Liver (tissue), 9 donors: Measurements from ENCODE around the gene IRX6. TPM values are rescaled to one million over a fixed set of nuclear protein-coding genes. Genes with fewer than 3 reads are reported as not detected.

Experiments
- DNase-seq: peaks from one replicate; pipeline ENCODE4 v3.0.0-alpha.2; 2017; ENCODE audit warnings: low spot score
- H3K27ac ChIP-seq, 2 donors: one replicate each; pipeline ENCODE4 v1.7.0; 2013; ENCODE audit warnings: inconsistent platforms in 2 of 2, low read length in 2 of 2, control low read depth in 1 of 2, low read depth in 1 of 2, mild to moderate bottlenecking in 1 of 2
- H3K27me3 ChIP-seq, 4 donors: one replicate each; pipeline versions ENCODE4 v1.6.1 to v1.7.0; 2013; ENCODE audit warnings: low read length in 3 of 4, inconsistent platforms in 1 of 4, mild to moderate bottlenecking in 1 of 4, moderate library complexity in 1 of 4; ENCODE audit not compliant: control insufficient read depth in 4 of 4, insufficient read depth in 4 of 4
- H3K36me3 ChIP-seq, 4 donors: one replicate each; pipeline versions ENCODE4 v1.6.1 to v1.7.0; 2013; ENCODE audit warnings: low read length in 3 of 4, mild to moderate bottlenecking in 3 of 4, low read depth in 1 of 4, moderate library complexity in 1 of 4; ENCODE audit not compliant: control insufficient read depth in 4 of 4, insufficient read depth in 3 of 4
- H3K4me1 ChIP-seq, 4 donors: one replicate each; pipeline versions ENCODE4 v1.6.1 to v1.7.0; 2013; ENCODE audit warnings: low read length in 3 of 4, mild to moderate bottlenecking in 3 of 4, moderate library complexity in 1 of 4; ENCODE audit not compliant: control insufficient read depth in 4 of 4, insufficient read depth in 4 of 4
- H3K4me3 ChIP-seq, 3 donors: one replicate each; pipeline versions ENCODE4 v1.6.1 to v1.7.0; 2013; ENCODE audit warnings: low read length in 3 of 3, control low read depth in 1 of 3, low read depth in 1 of 3, mild to moderate bottlenecking in 1 of 3
- H3K9ac ChIP-seq, 2 donors: one replicate each; pipeline ENCODE4 v1.7.0; 2013; ENCODE audit warnings: low read length in 2 of 2, mild to moderate bottlenecking in 2 of 2, moderate library complexity in 2 of 2, control low read depth in 1 of 2, low read depth in 1 of 2
- H3K9me3 ChIP-seq, 4 donors: one replicate each; pipeline versions ENCODE4 v1.6.1 to v1.7.0; 2013; ENCODE audit warnings: low read length in 3 of 4; ENCODE audit not compliant: control insufficient read depth in 4 of 4
- CTCF ChIP-seq: fragments of 150-350 bp; IDR thresholded peaks from 2 replicates; pipeline ENCODE4 v1.5.1; 2017; ENCODE audit warnings: improper control_type of control experiment, low read depth, low read length; ENCODE audit not compliant: missing input control
- EGR1 ChIP-seq, 2 donors: IDR thresholded peaks; 2 replicates each; pipeline ENCODE4 v1.6.1; 2016 to 2018; ENCODE audit warnings: antibody characterized with exemption in 2 of 2, low read depth in 2 of 2
- FOXA1 ChIP-seq: IDR thresholded peaks from 2 replicates; pipeline ENCODE4 v1.6.1; 2016; ENCODE audit warnings: antibody characterized with exemption
- FOXA2 ChIP-seq: IDR thresholded peaks from 2 replicates; pipeline ENCODE4 v1.6.1; 2016; ENCODE audit warnings: antibody characterized with exemption
- GABPA ChIP-seq, 2 donors: IDR thresholded peaks in 1 of 2; conservative IDR thresholded peaks in 1 of 2; 2 replicates each; pipeline ENCODE4 v1.6.1; 2016; ENCODE audit warnings: antibody characterized with exemption in 2 of 2, mild to moderate bottlenecking in 1 of 2, moderate library complexity in 1 of 2
- HNF4A ChIP-seq, 2 donors: conservative IDR thresholded peaks; 2 replicates each; pipeline ENCODE4 v1.6.1; 2016; ENCODE audit warnings: antibody characterized with exemption in 2 of 2, mild to moderate bottlenecking in 2 of 2
- HNF4G ChIP-seq: IDR thresholded peaks from 2 replicates; pipeline ENCODE4 v1.6.1; 2016; ENCODE audit warnings: antibody characterized with exemption
- JUND ChIP-seq, 2 donors: IDR thresholded peaks; 2 replicates each; pipeline ENCODE4 v1.6.1; 2016; ENCODE audit warnings: antibody characterized with exemption in 2 of 2
- NR2F2 ChIP-seq: IDR thresholded peaks from 2 replicates; pipeline ENCODE4 v1.6.1; 2016; ENCODE audit warnings: antibody characterized with exemption
- RAD21 ChIP-seq, 2 donors: IDR thresholded peaks; 2 replicates each; pipeline ENCODE4 v1.6.1; 2016; ENCODE audit warnings: antibody characterized with exemption in 2 of 2, mild to moderate bottlenecking in 2 of 2
- RXRA ChIP-seq, 2 donors: IDR thresholded peaks; 2 replicates each; pipeline ENCODE4 v1.6.1; 2017 to 2018; ENCODE audit warnings: antibody characterized with exemption in 2 of 2, mild to moderate bottlenecking in 1 of 2
- SP1 ChIP-seq: IDR thresholded peaks from 2 replicates; pipeline ENCODE4 v1.6.1; 2018; ENCODE audit warnings: antibody characterized with exemption, mild to moderate bottlenecking
- TAF1 ChIP-seq: conservative IDR thresholded peaks from 2 replicates; pipeline ENCODE4 v1.6.1; 2016; ENCODE audit warnings: antibody characterized with exemption, mild to moderate bottlenecking
- YY1 ChIP-seq: IDR thresholded peaks from 2 replicates; pipeline ENCODE4 v1.6.1; 2016; ENCODE audit warnings: antibody characterized with exemption, mild to moderate bottlenecking
- WGBS: extraction: QIAGEN DNeasy Blood & Tissue Kit; methylation state at CpG from one replicate; pipeline ENCODE4 v1.1.7; 2013; 5-methylcytosine and 5-hydroxymethylcytosine counted together
- polyA plus RNA-seq, 2 donors: library from polyadenylated mRNA; stranded (reverse) in 1 of 2; unstranded in 1 of 2; fragments of 200-250 nt in 1 of 2; fragments of >200 nt in 1 of 2; fragmentation: Nextera tagmentation in 1 of 2; extraction: Ambion mirVana in 1 of 2; gene quantifications; one replicate each; pipeline versions ENCODE4 v1.2.1 to v1.2.3, GENCODE V29; 2013 to 2015
- total RNA-seq, 2 donors: library from RNA; depleted of rRNA; stranded (reverse); fragments of >200 nt; gene quantifications; one replicate each; pipeline ENCODE4 v1.2.3, GENCODE V29; 2014
- TF ChIP-seq, protein P1 (sequence below): IDR thresholded peaks from 2 replicates; pipeline ENCODE4 v1.6.1; 2016; ENCODE audit warnings: antibody characterized with exemption
- TF ChIP-seq, protein P2 (sequence below): IDR thresholded peaks from 2 replicates; pipeline ENCODE4 v1.6.1; 2016; ENCODE audit warnings: antibody characterized with exemption, mild to moderate bottlenecking
- TF ChIP-seq, protein P3 (sequence below): IDR thresholded peaks from 2 replicates; pipeline ENCODE4 v1.6.1; 2016; ENCODE audit warnings: antibody characterized with exemption
- TF ChIP-seq, protein P4 (sequence below): IDR thresholded peaks from 2 replicates; pipeline ENCODE4 v1.6.1; 2016; ENCODE audit warnings: antibody characterized with exemption
- donor health status: healthy.
- donor health status: healthy.
- donor health status: healthy.
- donor health status: healthy.
- donor health status: healthy.

The IRX6 gene
- total and polyA plus RNA-seq, 4 donors, result not detected

DNA sequence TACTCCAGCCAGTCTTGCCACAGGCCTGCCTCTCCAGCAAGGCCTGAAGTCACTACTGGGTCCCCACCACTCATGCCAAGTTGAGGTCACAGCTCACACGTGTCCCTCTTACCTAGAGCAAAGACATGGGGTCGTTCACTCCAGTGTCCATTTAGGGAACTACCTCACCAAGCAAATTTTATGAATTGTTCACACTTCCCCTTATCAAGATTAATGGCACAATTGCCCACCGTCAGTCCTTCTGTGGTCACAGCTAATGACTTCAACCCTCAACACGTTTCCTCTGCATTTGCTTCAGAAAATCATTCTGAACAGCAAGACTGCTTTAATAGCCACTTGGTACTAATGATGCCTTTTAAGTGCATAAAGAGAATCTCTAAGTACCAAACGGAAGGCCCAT, 14.6 kb downstream of the IRX6 start (continued):
- TF ChIP-seq CTCF, result no peak
- TF ChIP-seq NR2F2, result no peak
- TF ChIP-seq FOXA2, result no peak
- TF ChIP-seq HNF4G, result no peak
- TF ChIP-seq YY1, result no peak
- TF ChIP-seq, protein P1, sequence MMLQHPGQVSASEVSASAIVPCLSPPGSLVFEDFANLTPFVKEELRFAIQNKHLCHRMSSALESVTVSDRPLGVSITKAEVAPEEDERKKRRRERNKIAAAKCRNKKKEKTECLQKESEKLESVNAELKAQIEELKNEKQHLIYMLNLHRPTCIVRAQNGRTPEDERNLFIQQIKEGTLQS, result no peak
- no peak for TF ChIP-seq HNF4A (conservative IDR thresholded peaks at IDR 0.05)
- TF ChIP-seq SP1, result no peak
- TF ChIP-seq EGR1 (IDR thresholded peaks at IDR 0.05; ENCODE audit: low read depth in 2 of 2), result no peak
- TF ChIP-seq JUND (IDR thresholded peaks at IDR 0.05), result no peak
- TF ChIP-seq RAD21 (IDR thresholded peaks at IDR 0.05), result no peak

GRCh38 chr16:55340445-55340844, 16.4 kb downstream of the IRX6 start:
- Histone ChIP-seq H3K27ac (no peak overlapping the region), H3K4me3 (no peak overlapping the region), H3K36me3 (no peaks in the 10 kb centered on the region), H3K27me3 (peaks cover 0 to 3% (median 2%) of the 10 kb centered on the region in 4 donors), H3K9me3 (no peaks in the 10 kb centered on the region), H3K4me1 (no peaks in the 10 kb centered on the region), H3K9ac (no peak overlapping the region)
- 68% methylated on average over 1 of the region's 1 CpG for WGBS
- no peak for DNase-seq
- TF ChIP-seq JUND (IDR thresholded peaks at IDR 0.05) (no peak), TAF1 (no peak), HNF4G (no peak), HNF4A (conservative IDR thresholded peaks at IDR 0.05) (no peak), NR2F2 (no peak), SP1 (no peak), FOXA2 (no peak), YY1 (no peak), RXRA (IDR thresholded peaks at IDR 0.05) (no peak), RAD21 (IDR thresholded peaks at IDR 0.05) (no peak), EGR1 (IDR thresholded peaks at IDR 0.05; ENCODE audit: low read depth in 2 of 2) (no peak), FOXA1 (no peak), CTCF (no peak), GABPA (IDR thresholded peaks at IDR 0.05 in 1 of 2, conservative IDR thresholded peaks at IDR 0.05 in 1 of 2) (no peak)
- TF ChIP-seq, protein P1, result no peak
- TF ChIP-seq, protein P2, sequence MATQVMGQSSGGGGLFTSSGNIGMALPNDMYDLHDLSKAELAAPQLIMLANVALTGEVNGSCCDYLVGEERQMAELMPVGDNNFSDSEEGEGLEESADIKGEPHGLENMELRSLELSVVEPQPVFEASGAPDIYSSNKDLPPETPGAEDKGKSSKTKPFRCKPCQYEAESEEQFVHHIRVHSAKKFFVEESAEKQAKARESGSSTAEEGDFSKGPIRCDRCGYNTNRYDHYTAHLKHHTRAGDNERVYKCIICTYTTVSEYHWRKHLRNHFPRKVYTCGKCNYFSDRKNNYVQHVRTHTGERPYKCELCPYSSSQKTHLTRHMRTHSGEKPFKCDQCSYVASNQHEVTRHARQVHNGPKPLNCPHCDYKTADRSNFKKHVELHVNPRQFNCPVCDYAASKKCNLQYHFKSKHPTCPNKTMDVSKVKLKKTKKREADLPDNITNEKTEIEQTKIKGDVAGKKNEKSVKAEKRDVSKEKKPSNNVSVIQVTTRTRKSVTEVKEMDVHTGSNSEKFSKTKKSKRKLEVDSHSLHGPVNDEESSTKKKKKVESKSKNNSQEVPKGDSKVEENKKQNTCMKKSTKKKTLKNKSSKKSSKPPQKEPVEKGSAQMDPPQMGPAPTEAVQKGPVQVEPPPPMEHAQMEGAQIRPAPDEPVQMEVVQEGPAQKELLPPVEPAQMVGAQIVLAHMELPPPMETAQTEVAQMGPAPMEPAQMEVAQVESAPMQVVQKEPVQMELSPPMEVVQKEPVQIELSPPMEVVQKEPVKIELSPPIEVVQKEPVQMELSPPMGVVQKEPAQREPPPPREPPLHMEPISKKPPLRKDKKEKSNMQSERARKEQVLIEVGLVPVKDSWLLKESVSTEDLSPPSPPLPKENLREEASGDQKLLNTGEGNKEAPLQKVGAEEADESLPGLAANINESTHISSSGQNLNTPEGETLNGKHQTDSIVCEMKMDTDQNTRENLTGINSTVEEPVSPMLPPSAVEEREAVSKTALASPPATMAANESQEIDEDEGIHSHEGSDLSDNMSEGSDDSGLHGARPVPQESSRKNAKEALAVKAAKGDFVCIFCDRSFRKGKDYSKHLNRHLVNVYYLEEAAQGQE, result no peak
- TF ChIP-seq, protein P3, sequence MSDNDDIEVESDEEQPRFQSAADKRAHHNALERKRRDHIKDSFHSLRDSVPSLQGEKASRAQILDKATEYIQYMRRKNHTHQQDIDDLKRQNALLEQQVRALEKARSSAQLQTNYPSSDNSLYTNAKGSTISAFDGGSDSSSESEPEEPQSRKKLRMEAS, result no peak
- TF ChIP-seq, protein P4, sequence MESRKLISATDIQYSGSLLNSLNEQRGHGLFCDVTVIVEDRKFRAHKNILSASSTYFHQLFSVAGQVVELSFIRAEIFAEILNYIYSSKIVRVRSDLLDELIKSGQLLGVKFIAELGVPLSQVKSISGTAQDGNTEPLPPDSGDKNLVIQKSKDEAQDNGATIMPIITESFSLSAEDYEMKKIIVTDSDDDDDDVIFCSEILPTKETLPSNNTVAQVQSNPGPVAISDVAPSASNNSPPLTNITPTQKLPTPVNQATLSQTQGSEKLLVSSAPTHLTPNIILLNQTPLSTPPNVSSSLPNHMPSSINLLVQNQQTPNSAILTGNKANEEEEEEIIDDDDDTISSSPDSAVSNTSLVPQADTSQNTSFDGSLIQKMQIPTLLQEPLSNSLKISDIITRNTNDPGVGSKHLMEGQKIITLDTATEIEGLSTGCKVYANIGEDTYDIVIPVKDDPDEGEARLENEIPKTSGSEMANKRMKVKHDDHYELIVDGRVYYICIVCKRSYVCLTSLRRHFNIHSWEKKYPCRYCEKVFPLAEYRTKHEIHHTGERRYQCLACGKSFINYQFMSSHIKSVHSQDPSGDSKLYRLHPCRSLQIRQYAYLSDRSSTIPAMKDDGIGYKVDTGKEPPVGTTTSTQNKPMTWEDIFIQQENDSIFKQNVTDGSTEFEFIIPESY, result no peak
